ENCODE results near the gene IQCE.

Gene IQCE

GRCh38 chr7:2537981-2538851, 20.6 kb upstream of the IQCE start:
- no peak overlapping the region for H3K4me3 ChIP-seq (ENCODE audit: low read length)
- TF ChIP-seq ZNF274 (IDR thresholded peaks at IDR 0.05; ENCODE audit: low read depth, low read length) = no peak

- no peak overlapping the region for H3K4me3 ChIP-seq (ENCODE audit: low read length)
- TF ChIP-seq ZNF274 (IDR thresholded peaks at IDR 0.05; ENCODE audit: low read depth, low read length) = no peak
Measured at GRCh38 chr7:2539031-2539911, 19.5 kb upstream of the IQCE start.

GRCh38 chr7:2540133-2540532, 18.6 kb upstream of the IQCE start:
- no peak overlapping the region for H3K4me3 ChIP-seq (ENCODE audit: low read length)
- no peak for TF ChIP-seq ZNF274 (IDR thresholded peaks at IDR 0.05; ENCODE audit: low read depth, low read length)

- H3K4me3 ChIP-seq (ENCODE audit: low read length) = no peak overlapping the region
- no peak for TF ChIP-seq ZNF274 (IDR thresholded peaks at IDR 0.05; ENCODE audit: low read depth, low read length)
Measured at GRCh38 chr7:2540641-2541051, 18.1 kb upstream of the IQCE start.

GRCh38 chr7:2541291-2542010, 17.3 kb upstream of the IQCE start:
- no peak for TF ChIP-seq ZNF274 (IDR thresholded peaks at IDR 0.05; ENCODE audit: low read depth, low read length)
- H3K4me3 ChIP-seq (ENCODE audit: low read length) = no peak overlapping the region

GRCh38 chr7:2542011-2542915, 16.5 kb upstream of the IQCE start:
- no peak for TF ChIP-seq ZNF274 (IDR thresholded peaks at IDR 0.05; ENCODE audit: low read depth, low read length)

GRCh38 chr7:2542916-2543871, 15.6 kb upstream of the IQCE start:
- TF ChIP-seq ZNF274 (IDR thresholded peaks at IDR 0.05; ENCODE audit: low read depth, low read length) = no peak
- no peak overlapping the region for H3K4me3 ChIP-seq (ENCODE audit: low read length)

More at GRCh38 chr7:2542011-2542915, 16.5 kb upstream of the IQCE start:
- no peak overlapping the region for H3K4me3 ChIP-seq (ENCODE audit: low read length)

- no peak overlapping the region for H3K4me3 ChIP-seq (ENCODE audit: low read length)
- no peak for TF ChIP-seq ZNF274 (IDR thresholded peaks at IDR 0.05; ENCODE audit: low read depth, low read length)
Measured at GRCh38 chr7:2544541-2545188, 14.1 kb upstream of the IQCE start.

GRCh38 chr7:2545746-2546425, 12.9 kb upstream of the IQCE start:
- no peak for TF ChIP-seq ZNF274 (IDR thresholded peaks at IDR 0.05; ENCODE audit: low read depth, low read length)
- H3K4me3 ChIP-seq (ENCODE audit: low read length) = no peak overlapping the region

- H3K4me3 ChIP-seq (ENCODE audit: low read length) = no peak overlapping the region
- no peak for TF ChIP-seq ZNF274 (IDR thresholded peaks at IDR 0.05; ENCODE audit: low read depth, low read length)
Measured at GRCh38 chr7:2546776-2547586, 11.8 kb upstream of the IQCE start.

All from GM08714 (cell line).